GM08714 (cell line): Measurements from ENCODE around the gene CHML.

ENCODE experiments used
- H3K4me3 ChIP-seq: fragments of 200-500 bp; sonication (Bioruptor generic); 2 replicates; pipeline ENCODE4 v1.5.1; 2014; ENCODE audit warnings: mild to moderate bottlenecking, low read length, inconsistent platforms
- ZNF274 ChIP-seq: IDR thresholded peaks from 2 replicates; pipeline ENCODE4 v1.6.1; 2012; ENCODE audit warnings: mild to moderate bottlenecking, low read depth, low read length

The CHML gene

DNA sequence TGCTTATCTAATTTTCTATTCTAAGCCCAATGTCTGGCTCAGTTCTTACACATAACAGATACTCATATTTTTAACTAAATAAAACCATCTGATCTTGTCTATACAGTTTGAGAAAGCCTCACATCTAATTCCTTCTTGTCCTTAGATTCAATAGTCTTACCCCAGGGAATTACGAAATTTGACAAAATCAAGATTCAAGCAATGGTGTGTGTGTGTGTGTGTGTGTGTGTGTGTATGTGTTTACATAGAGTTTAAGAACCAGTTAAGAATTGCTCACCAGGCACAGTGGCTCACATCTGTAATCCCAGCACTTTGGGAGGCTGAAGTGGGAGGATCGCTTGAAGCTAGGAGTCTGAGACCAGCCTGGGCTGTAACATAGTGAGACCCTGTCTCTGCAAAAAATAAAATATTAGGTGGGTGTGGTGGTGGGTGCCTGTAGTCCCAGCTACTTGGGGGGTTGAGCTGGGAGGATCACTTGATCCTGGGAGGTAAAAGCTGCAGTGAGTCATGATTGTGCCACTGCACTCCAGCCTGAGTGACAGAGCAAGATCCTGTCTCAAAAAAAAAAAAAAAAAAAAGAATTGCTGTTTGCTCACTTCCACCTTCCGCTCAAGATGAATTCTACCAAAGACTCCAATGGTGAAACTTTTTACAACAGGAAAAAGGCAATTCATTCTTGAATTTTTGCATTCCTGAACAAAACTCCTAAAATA lies 18.1 kb upstream of the CHML start:
- no peak overlapping the region for H3K4me3 ChIP-seq
- TF ChIP-seq ZNF274, result no peak

DNA sequence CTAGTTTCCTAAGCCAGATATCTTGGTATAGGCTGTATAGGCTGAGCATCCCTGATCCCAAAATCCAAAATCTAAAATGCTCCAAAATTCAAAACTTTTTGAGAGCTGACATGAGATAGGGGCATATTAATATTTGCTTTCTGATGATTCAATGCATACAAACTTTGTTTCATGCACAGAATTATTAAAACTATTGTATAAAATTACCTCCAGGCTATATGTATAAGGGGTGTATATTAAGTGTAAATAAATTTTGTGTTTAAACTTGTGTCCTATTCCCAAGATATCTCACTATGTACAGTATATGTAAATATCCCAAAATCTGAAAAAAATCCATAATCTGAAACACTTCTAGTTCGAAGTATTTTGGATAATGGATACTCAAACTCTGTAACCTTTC lies 14.5 kb upstream of the CHML start:
- no peak for TF ChIP-seq ZNF274
- no peak overlapping the region for H3K4me3 ChIP-seq

DNA sequence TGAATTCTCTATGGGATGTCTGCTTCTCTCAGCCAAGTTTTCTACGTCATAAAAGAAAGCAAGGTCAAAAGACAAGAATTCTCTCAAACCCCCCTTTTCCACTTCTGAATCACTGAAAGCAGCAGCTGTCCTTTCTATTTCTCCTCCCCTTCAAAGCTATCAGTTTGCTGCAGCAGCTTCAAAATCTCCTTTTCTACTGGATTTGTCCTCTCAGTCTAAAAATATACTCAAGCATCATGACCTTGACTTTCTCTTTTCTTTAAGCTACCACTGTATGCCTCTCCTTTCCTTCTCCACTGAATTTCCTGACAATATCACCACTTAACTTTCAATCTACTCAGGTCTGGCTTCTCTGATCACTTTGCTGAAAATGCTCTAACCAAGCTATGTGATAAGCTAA lies 13.8 kb upstream of the CHML start:
- H3K4me3 ChIP-seq, result no peak overlapping the region
- no peak for TF ChIP-seq ZNF274

DNA sequence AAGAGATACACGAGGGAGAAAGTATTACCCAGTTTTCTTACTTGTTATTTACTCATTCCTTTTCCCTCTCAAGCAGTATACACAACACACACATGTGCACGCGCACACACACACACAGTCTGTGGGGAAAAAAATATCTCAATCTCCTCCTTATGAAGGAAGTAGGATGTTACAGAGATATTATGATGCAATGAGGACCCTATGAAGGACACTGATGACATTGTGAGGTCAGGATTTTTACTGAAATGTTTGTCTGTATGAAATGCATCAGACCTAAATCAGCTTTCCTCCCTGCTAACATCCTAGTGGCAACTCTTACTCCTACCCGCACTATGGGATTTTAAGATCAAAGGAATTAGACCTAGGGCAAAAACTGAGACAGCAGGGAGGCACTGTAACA lies 11.8 kb upstream of the CHML start, which contains the start of gene WDR64:
Gene WDR64, plus strand, starts transcription at position 270 of the 400 bp plus-strand sequence. CDS start 204 bp downstream, outside the sequence.
- H3K4me3 ChIP-seq, result no peak within 1 kb of the TSS
- no peak for TF ChIP-seq ZNF274

DNA sequence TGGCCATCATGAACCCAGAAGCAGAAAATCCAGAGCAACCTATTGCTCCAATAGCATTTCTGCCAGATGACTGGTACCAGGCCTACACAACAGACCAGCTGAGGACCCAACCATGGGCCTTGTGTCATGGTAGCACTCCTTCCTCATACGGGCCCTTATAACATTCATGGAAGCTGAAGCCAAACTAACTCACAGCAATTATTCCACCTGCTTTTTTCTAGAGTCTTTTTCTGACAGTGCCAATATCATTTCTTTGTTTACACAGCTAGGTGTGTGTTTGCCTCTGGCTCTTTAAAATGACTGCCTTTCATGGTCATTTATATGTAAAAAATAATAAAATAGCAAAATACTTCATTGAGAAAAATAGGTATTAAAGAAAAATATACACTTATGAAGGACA lies 8.0 kb upstream of the CHML start:
- no peak for TF ChIP-seq ZNF274
- no peak overlapping the region for H3K4me3 ChIP-seq

DNA sequence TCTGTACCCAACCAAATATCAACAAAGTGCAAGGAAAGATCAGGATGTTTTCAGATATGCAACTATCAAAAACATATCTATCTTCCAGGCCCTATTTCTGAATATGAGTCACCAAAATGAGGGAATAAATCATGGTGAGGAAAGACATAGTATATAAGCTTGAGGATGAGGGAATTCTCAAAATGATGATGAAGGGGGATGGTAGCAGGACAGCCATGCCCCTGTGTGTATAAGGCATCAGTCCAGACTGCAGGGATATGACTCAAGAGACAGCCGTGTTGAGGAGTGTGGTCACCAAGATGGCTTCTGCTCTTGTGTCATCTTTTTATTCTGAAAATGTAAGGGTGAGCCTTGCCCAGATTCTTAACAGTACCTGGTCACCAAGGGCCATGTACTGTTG lies 7.5 kb upstream of the CHML start:
- no peak for TF ChIP-seq ZNF274
- no peak overlapping the region for H3K4me3 ChIP-seq

DNA sequence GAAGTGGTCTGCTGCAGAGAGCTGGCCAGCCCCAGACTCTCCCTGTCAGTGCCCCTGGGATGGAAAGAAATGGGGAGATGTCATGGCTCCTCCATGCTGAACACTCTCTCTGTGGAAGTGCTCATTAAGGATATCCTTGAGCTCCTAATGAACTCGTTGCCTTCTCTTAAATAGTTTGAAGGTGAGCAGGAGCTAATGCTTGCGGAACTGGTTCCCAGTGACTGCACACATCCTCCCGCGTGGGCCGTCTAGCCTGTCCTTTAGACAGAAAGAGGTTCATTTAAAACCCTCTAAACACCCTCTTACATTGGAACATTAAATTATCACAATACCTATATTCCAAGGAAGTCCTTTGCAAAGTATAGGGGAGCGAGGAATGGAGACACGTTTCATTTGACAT lies 6.0 kb upstream of the CHML start:
- TF ChIP-seq ZNF274, result no peak
- H3K4me3 ChIP-seq, result no peak overlapping the region

DNA sequence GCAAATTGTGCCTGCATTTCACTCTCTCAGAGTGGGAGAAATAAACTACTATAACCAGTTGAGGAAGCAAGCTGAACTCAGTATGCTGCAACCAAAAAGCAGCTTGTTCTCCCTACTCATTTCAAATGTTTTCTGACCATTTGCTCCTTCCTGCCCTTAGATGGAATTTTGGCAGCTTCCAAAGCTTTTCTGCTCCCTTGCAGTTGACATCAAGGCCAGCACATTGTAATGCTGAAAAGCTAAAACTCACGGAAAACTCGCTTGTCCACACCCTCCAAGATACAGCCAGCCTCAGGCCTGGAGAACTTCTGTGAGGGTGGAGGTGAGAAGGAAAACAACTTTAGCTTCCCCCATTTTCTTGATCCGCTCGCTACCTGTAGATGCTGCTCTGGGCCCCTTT lies 5.0 kb upstream of the CHML start:
- H3K4me3 ChIP-seq, result no peak overlapping the region
- TF ChIP-seq ZNF274, result no peak

DNA sequence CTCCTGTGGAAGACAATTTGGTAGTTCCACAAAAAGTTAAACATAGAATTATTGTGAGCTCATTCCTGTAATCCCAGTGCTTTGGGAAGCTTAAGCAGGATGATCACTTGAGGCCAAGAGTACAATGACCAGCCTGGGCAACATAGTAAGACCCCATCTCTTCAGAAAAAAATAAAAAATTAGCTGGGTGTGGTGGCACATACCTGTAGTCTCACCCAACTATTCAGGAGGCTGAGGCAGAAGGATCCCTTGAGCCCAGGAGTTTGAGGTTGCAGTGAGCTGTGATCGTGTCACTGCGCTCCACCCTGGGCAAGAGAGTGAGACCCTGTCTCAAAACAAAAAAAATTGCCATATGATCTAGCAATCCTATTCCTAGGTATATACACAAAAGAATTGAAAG lies 4.1 kb upstream of the CHML start:
- no peak for TF ChIP-seq ZNF274
- no peak overlapping the region for H3K4me3 ChIP-seq

DNA sequence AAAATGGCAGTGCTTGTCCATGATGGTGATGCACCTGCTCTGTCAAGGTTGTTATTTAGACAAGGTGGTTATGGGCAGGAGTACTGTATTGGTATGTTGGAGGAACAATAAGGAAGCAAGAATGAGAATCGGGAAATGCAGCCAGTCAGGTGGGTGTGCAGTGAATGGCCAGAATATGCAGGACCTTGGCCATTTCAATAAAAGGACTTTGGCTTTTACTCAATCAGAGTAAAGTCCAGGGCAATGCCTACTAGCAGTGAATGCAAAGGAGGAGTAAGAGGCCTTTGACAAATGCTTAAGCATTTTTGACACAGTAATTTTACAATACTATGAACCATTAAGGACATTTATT lies 2.4 kb upstream of the CHML start:
- no peak for TF ChIP-seq ZNF274
- H3K4me3 ChIP-seq, result no peak overlapping the region

DNA sequence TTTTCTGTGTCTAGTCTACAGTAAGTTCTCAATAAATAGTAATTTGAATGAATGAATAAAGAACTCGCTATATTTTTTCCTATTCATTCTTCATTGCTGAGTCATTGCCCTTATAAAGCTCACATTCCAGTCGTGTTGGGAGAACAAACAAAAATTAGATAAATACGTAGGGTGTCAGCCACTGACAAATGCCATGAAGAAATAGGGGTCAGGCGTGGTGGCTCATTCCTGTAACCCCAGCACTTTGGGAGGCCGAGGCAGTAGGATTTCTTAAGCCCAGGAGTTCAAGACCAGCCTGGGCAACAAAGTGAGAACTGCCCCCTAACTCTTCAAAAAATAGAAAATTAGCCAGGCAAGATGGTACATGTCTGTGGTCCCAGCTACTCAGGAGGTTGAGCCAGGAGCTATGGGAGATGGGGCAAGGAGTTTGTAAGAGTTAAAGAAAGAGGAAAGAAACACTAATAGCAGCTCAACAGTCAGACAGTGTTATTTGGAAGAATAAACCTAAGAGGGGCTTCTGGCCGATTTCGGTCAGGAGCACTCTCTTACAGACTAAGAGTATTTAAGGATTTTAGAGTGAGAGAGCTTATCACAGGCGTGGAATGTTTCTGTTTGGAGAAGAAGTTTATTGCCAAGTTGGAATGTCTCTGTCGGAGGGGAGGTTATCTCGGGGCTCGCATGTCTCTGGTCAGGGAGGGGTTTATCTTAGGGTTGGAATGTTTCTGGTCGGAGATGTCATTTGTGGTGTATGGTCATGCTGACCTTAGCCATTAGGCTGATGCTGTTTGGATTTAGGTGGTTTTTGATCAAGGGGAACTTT lies 1.8 kb upstream of the CHML start:
- no peak overlapping the region for H3K4me3 ChIP-seq
- TF ChIP-seq ZNF274, result no peak

DNA sequence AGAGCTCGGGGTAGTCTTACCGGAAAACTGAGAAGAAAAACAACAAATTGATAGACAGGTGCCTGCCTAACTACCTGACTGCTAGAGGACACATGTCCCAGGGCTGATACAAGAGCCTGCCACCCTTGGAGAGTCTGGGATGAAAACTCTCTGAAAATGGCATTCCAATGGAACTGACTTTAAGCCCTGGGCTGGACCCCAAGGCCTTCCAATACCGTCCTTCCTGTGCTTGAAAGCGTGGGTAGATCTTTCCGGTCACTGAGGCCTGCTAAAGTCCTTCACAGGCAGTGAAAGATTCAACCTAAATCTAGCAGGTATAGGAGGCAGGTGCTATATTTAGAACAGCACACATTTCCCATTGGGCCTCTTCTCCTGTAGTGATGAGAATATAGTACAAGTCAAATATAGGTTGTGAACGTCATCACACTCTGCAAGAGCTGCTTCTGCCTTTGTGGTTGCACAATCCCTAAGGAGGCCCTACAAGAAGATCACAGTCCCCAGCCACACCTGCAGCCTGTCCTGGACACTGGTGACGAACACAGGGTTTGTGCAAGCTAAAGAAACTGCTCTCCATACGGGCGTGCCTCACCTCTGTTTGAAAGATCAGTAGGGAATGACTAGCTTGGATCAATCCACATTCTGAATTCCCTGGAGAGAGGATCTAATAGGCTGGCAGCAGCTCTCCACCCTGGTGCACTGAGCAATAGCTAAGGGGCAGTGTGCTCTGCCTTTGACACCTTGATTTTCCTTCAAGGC lies 876 bp upstream of the CHML start:
- TF ChIP-seq ZNF274, result no peak
- H3K4me3 ChIP-seq, result peak overlapping the region; percentile 61; the same call in 1 of the 2 replicates

DNA sequence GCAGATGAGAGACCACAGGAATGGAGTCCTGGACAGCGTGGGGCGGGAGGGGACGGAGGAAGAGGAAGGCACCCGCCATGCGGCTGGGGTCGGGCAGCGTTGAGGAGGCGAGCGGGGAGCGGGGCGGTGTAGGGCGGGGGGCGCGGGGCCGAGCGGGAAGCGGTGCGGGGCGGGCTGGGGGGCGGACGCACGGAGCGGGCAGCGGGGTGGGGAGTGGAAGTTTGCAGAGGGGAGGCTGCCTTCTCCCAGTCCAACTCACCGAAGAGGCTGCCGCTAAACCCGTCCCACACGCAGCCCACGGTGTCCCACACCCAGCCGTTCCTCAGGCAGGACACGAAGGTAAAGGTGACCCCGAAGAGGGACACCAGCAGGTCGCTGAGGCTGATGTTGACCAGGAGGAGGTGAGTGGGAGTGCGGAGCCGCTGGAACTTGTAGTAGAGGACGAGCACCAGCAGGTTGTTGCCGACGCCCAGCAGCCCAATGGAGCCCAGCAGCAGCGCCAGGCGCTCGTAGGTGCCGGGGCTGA lies 483 bp downstream of the CHML start:
- H3K4me3 ChIP-seq, result peak overlapping the region; percentile 87
- no peak for TF ChIP-seq ZNF274

DNA sequence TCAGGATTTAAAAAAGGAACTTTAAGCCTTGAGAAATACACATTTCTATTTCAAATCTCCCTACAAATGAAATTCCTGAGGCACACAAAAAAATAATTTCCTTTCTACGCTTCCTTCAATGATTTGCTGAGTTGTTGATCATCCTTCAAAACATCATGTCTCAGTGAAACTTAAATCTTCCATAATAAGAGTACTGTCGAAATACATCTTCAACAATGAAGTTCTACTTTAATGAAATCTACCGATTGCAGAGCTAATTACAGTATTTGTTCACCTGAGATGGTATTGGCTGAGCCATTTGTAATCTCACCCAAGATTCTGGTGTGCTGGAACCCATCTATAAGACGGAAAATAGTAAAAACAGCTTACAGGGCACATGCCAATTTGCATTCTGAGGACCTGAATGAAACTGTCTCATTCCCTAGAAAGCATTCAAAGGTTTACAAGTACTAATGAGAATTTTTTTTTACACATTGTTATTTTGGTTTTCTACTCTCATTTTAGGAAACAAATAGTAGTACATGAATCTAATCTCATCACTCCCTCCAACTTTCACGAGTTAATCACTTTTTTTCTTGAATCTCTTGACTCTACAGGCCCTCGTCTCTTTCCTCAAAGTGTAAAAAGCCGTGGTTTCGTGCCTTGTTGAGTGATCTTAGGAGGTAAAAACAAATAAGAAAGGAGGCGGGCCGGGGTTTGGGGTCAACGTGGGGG lies 1.1 kb downstream of the CHML start:
- no peak for TF ChIP-seq ZNF274
- peak overlapping the region; percentile 87 for H3K4me3 ChIP-seq

DNA sequence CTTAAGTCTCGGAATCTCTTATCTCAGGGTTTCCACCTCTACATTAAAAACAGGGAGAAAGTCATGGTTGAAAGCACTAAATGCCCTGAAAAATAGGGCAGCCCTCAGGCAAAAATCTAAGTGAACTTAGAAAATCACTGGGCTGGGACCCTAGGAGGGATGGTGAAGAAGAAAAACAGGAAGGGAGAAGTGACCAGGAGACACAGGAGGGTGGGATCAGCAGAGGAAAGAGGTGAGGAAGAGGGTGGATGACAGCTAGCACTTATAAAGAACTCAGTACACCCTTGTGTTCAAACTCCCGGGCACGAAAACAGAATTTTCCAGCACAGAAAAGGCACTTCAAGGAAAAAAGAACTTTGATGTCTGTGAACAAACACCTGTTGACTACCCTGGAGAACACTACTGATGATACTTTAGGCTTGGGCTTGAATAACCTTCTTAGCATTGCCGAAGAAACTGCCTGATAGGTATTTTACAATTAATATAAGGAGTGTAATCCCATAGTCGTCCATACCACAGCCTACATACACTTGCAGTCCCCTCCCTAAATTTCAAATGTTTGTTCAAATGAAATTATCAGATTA lies 2.0 kb downstream of the CHML start:
- H3K4me3 ChIP-seq, result peak overlapping the region; percentile 87
- no peak for TF ChIP-seq ZNF274
